Thyroid gland (tissue), 4 donors: ENCODE data around the gene COL19A1. TPM values are rescaled to one million over a fixed set of nuclear protein-coding genes. Genes with fewer than 3 reads are reported as not detected.

Experiments
- DNase-seq, 2 donors: peaks; one replicate each; pipeline ENCODE4 v3.0.0-alpha.2; 2019
- H3K27ac ChIP-seq, 3 donors: fragments of 200-600 bp; sonication (generic); 1 replicate in 2 of 3; 2 replicates in 1 of 3; pipeline ENCODE4 v1.5.1; 2016 to 2019; ENCODE audit warnings: mild to moderate bottlenecking in 1 of 3, moderate library complexity in 1 of 3
- H3K27me3 ChIP-seq: fragments of 200-600 bp; sonication (generic); one replicate; pipeline ENCODE4 v1.5.1; 2019
- H3K36me3 ChIP-seq, 2 donors: fragments of 200-600 bp; sonication (generic); one replicate each; pipeline ENCODE4 v1.5.1; 2016 to 2019
- H3K4me1 ChIP-seq, 2 donors: fragments of 200-600 bp; sonication (generic); one replicate each; pipeline ENCODE4 v1.5.1; 2017 to 2019
- H3K4me3 ChIP-seq, 3 donors: fragments of 200-600 bp; sonication (generic); replicated peaks in 1 of 3; 1 replicate in 2 of 3; 2 replicates in 1 of 3; pipeline ENCODE4 v1.5.1; 2016; ENCODE audit warnings: mild to moderate bottlenecking in 1 of 3
- H3K9me3 ChIP-seq: fragments of 200-600 bp; sonication (generic); one replicate; pipeline ENCODE4 v1.5.1; 2017
- CTCF ChIP-seq, 6 experiments: fragments of 200-600 bp in 3 of 6; fragments of 450-650 bp in 3 of 6; sonication (generic) in 3 of 6; IDR thresholded peaks; one replicate each; pipeline ENCODE4 v1.5.1; 2016 to 2019; ENCODE audit warnings: antibody characterized with exemption in 6 of 6, mild to moderate bottlenecking in 2 of 6, inconsistent platforms in 1 of 6, moderate library complexity in 1 of 6
- POLR2A ChIP-seq, 2 donors: fragments of 450-650 bp; IDR thresholded peaks; one replicate each; pipeline ENCODE4 v1.6.1; 2017; ENCODE audit warnings: antibody characterized with exemption in 2 of 2, mild to moderate bottlenecking in 2 of 2, moderate library complexity in 1 of 2
- WGBS, 2 donors: methylation state at CpG; one replicate each; pipeline ENCODE4 v1.1.5; 2017; 5-methylcytosine and 5-hydroxymethylcytosine counted together
- intact Hi-C: fragments of 100-400 bp; cut with DNase I; formaldehyde crosslinking; loops from one replicate; pipeline ENCODE4 v1.15.1; 2023
- small RNA-seq: library from RNA; depleted of rRNA; stranded (forward); fragments of <200 nt; gene quantifications from one replicate; pipeline ENCODE3, GENCODE V24; 2016
- total RNA-seq, 4 donors: library from RNA; depleted of rRNA; stranded (reverse); fragments of >200 nt; gene quantifications; one replicate each; pipeline ENCODE4 v1.2.3, GENCODE V29; 2016

COL19A1 gene
- total RNA-seq, 4 donors from 2014 or later, result not detected

- H3K27me3 ChIP-seq, result no peaks in the 10 kb centered on the region
- no peaks in the 10 kb centered on the region for H3K4me1 ChIP-seq
- H3K9me3 ChIP-seq, result no peaks in the 10 kb centered on the region
- H3K4me3 ChIP-seq, result no peak overlapping the region
- intact Hi-C loops, result no loop called here
- no peak overlapping the region for H3K27ac ChIP-seq
- DNase-seq, result no peak
- no peaks in the 10 kb centered on the region for H3K36me3 ChIP-seq
- TF ChIP-seq CTCF (IDR thresholded peaks at IDR 0.05), result no peak
- TF ChIP-seq POLR2A (IDR thresholded peaks at IDR 0.05), result no peak
- WGBS, 2 donors, result 62 to 65% methylated on average over 3 of the region's 3 CpGs
These were observed 387.6 kb downstream of the COL19A1 start for GRCh38 chr6:70253923-70254322.

GRCh38 chr6:70254784-70255183 is 388.4 kb downstream of the COL19A1 start:
- no peak for DNase-seq
- H3K36me3 ChIP-seq, result no peaks in the 10 kb centered on the region
- H3K4me3 ChIP-seq, result no peak overlapping the region
- H3K4me1 ChIP-seq, result no peaks in the 10 kb centered on the region
- no peaks in the 10 kb centered on the region for H3K9me3 ChIP-seq
- WGBS, 2 donors, result 78 to 84% methylated on average over 2 of the region's 2 CpGs
- H3K27ac ChIP-seq, result no peak overlapping the region
- intact Hi-C loops, result no loop called here
- TF ChIP-seq POLR2A (IDR thresholded peaks at IDR 0.05) (no peak), CTCF (IDR thresholded peaks at IDR 0.05) (no peak)
- H3K27me3 ChIP-seq, result no peaks in the 10 kb centered on the region

GRCh38 chr6:70257768-70258273 is 391.5 kb downstream of the COL19A1 start:
- intact Hi-C loops, result no loop called here
- Histone ChIP-seq H3K9me3 (no peaks in the 10 kb centered on the region), H3K4me3 (no peak overlapping the region), H3K27ac (no peak overlapping the region), H3K4me1 (no peaks in the 10 kb centered on the region), H3K27me3 (no peaks in the 10 kb centered on the region), H3K36me3 (no peaks in the 10 kb centered on the region)
- 98% methylated on average over 2 of the region's 2 CpGs for WGBS, 2 donors
- TF ChIP-seq CTCF (IDR thresholded peaks at IDR 0.05) (no peak), POLR2A (IDR thresholded peaks at IDR 0.05) (no peak)
- no peak for DNase-seq

GRCh38 chr6:70258483-70258882 is 392.1 kb downstream of the COL19A1 start:
- 8 to 26% methylated on average over 1 of the region's 1 CpG for WGBS, 2 donors
- no peaks in the 10 kb centered on the region for H3K27me3 ChIP-seq
- no peaks in the 10 kb centered on the region for H3K4me1 ChIP-seq
- DNase-seq, result no peak
- no peak overlapping the region for H3K27ac ChIP-seq
- no peak overlapping the region for H3K4me3 ChIP-seq
- intact Hi-C loops, result no loop called here
- H3K36me3 ChIP-seq, result no peaks in the 10 kb centered on the region
- no peaks in the 10 kb centered on the region for H3K9me3 ChIP-seq
- TF ChIP-seq POLR2A (IDR thresholded peaks at IDR 0.05), result no peak
- no peak for TF ChIP-seq CTCF (IDR thresholded peaks at IDR 0.05)

Small RNA genes lying within 50 kb of the gene (small RNA-seq; reads per million reads assigned to genes)
- gene RPL37P15, result not detected

Other genes starting within 250 kb of the COL19A1 start
- 100 to 1,000 TPM; 113 to 140 (median 124) TPM for gene LMBRD1, start 69.5 kb upstream of the COL19A1 start, total RNA-seq